ENCODE results near the gene TMEM161A. TPM values are rescaled to one million over a fixed set of nuclear protein-coding genes. Genes with fewer than 3 reads are reported as not detected.

The TMEM161A gene
- total and polyA plus RNA-seq, 9 of the 15 experiments (the other 6 are each of a cell fraction or from before 2014, with no cell fraction given), result 0.63 to 92.3 (median 38.9) TPM

DNA sequence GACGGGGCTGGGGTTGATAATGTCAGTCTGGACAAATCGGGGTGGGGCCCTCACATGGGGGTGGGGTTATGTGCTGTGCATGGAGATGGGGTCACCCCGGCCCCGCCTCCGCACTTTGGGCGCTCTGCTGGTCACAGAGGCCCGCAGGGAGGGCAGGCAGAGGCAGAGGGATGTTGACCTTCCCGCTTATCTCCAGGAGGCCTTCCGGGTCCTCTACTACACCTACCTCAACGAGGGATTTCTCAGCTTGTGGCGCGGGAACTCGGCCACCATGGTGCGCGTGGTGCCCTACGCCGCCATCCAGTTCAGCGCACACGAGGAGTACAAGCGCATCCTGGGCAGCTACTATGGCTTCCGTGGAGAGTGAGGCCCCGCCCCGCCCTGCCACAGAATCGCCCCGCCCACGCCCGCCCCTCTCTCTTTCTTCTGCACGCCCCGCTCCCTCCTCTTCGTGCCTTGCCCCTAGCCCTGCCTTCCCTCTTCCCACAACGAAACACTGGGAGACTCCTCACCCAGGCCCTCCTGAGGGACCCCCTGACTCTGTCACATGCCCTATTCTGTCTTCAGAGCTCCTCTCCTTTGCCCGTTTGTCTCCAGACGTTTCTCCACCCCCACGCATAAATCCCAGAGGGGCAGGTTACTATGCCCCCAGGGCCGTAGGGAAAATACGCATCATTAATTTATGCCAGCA is 32.8 kb downstream of the TMEM161A start (continued):
- TF ChIP-seq ZNF586 (CRISPR knock-in tag; conservative IDR thresholded peaks at IDR 0.05) (no peak), GTF2E2 (tag; IDR thresholded peaks at IDR 0.05) (no peak), TAL1 (IDR thresholded peaks at IDR 0.05) (no peak), ZNF124 (CRISPR knock-in tag; IDR thresholded peaks at IDR 0.05) (no peak), ZNF507 (tag; conservative IDR thresholded peaks at IDR 0.05) (no peak), NFYB (IDR thresholded peaks at IDR 0.05; ENCODE audit: extremely low read depth, insufficient read length) (no peak), SRSF1 (IDR thresholded peaks at IDR 0.05; ENCODE audit: low read depth, low read length) (no peak), ZSCAN32 (CRISPR knock-in tag; IDR thresholded peaks at IDR 0.05) (no peak), FOXA3 (CRISPR knock-in tag; conservative IDR thresholded peaks at IDR 0.05 in 1 of 2, IDR thresholded peaks at IDR 0.05 in 1 of 2) (no peak; a peak in 1 of 4 replicates), HDAC6 (IDR thresholded peaks at IDR 0.05; ENCODE audit: low read depth, low read length) (no peak), ZNF311 (CRISPR knock-in tag; IDR thresholded peaks at IDR 0.05) (no peak), MTF1 (CRISPR knock-in tag; IDR thresholded peaks at IDR 0.05; ENCODE audit: borderline replicate concordance) (no peak), NONO (IDR thresholded peaks at IDR 0.05; ENCODE audit: low read depth in 2 of 2, low read length in 1 of 2) (0 out of 4 replicates have a peak, but pooled peaks of 1 of the 2 experiments have one; percentile 21), TEAD2 (tag; IDR thresholded peaks at IDR 0.05) (no peak), ZC3H11A (IDR thresholded peaks at IDR 0.05; ENCODE audit: low read depth, low read length) (no peak), TARDBP (IDR thresholded peaks at IDR 0.05) (no peak), ZNF41 (CRISPR knock-in tag; conservative IDR thresholded peaks at IDR 0.05) (no peak), PCBP2 (IDR thresholded peaks at IDR 0.05; ENCODE audit: low read depth, low read length, poor library complexity, severe bottlenecking) (no peak), PYGO2 (tag; IDR thresholded peaks at IDR 0.05) (no peak), ILF3 (IDR thresholded peaks at IDR 0.05; ENCODE audit: borderline replicate concordance) (no peak), CBX8 (IDR thresholded peaks at IDR 0.05; ENCODE audit: borderline replicate concordance, extremely low read depth, low read depth, low read length, poor library complexity, severe bottlenecking) (no peak)
- TF ChIP-seq, protein P1, sequence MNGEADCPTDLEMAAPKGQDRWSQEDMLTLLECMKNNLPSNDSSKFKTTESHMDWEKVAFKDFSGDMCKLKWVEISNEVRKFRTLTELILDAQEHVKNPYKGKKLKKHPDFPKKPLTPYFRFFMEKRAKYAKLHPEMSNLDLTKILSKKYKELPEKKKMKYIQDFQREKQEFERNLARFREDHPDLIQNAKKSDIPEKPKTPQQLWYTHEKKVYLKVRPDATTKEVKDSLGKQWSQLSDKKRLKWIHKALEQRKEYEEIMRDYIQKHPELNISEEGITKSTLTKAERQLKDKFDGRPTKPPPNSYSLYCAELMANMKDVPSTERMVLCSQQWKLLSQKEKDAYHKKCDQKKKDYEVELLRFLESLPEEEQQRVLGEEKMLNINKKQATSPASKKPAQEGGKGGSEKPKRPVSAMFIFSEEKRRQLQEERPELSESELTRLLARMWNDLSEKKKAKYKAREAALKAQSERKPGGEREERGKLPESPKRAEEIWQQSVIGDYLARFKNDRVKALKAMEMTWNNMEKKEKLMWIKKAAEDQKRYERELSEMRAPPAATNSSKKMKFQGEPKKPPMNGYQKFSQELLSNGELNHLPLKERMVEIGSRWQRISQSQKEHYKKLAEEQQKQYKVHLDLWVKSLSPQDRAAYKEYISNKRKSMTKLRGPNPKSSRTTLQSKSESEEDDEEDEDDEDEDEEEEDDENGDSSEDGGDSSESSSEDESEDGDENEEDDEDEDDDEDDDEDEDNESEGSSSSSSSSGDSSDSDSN (IDR thresholded peaks at IDR 0.05; ENCODE audit: borderline replicate concordance in 1 of 2, low read depth in 2 of 2, low read length in 2 of 2), result no peak
- TF ChIP-seq, protein P2, sequence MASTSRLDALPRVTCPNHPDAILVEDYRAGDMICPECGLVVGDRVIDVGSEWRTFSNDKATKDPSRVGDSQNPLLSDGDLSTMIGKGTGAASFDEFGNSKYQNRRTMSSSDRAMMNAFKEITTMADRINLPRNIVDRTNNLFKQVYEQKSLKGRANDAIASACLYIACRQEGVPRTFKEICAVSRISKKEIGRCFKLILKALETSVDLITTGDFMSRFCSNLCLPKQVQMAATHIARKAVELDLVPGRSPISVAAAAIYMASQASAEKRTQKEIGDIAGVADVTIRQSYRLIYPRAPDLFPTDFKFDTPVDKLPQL (IDR thresholded peaks at IDR 0.05; ENCODE audit: extremely low read depth, insufficient read length), result no peak
- TF ChIP-seq, protein P3, sequence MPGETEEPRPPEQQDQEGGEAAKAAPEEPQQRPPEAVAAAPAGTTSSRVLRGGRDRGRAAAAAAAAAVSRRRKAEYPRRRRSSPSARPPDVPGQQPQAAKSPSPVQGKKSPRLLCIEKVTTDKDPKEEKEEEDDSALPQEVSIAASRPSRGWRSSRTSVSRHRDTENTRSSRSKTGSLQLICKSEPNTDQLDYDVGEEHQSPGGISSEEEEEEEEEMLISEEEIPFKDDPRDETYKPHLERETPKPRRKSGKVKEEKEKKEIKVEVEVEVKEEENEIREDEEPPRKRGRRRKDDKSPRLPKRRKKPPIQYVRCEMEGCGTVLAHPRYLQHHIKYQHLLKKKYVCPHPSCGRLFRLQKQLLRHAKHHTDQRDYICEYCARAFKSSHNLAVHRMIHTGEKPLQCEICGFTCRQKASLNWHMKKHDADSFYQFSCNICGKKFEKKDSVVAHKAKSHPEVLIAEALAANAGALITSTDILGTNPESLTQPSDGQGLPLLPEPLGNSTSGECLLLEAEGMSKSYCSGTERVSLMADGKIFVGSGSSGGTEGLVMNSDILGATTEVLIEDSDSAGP (CRISPR knock-in tag; IDR thresholded peaks at IDR 0.05), result no peak
